Karpas-422 (cell line): ENCODE measurements around the gene GRAMD2B. TPM values are rescaled to one million over a fixed set of nuclear protein-coding genes. Genes with fewer than 3 reads are reported as not detected.

Experiments
- DNase-seq: peaks from one replicate; pipeline ENCODE4 v3.0.0-alpha.2; 2015
- H2AFZ ChIP-seq: fragments of 200-600 bp; sonication (generic); 2 replicates; pipeline ENCODE4 v1.6.1; 2014; ENCODE audit warnings: antibody characterized with exemption, low read length, mixed read lengths
- H3K27ac ChIP-seq: fragments of 200-600 bp; sonication (generic); 2 replicates; pipeline ENCODE4 v1.5.1; 2014; ENCODE audit warnings: mild to moderate bottlenecking, low read length, moderate library complexity
- H3K27me3 ChIP-seq: fragments of 200-600 bp; sonication (generic); 2 replicates; pipeline ENCODE4 v1.6.1; 2014; ENCODE audit warnings: low read length, mixed read lengths
- H3K36me3 ChIP-seq: fragments of 200-600 bp; sonication (generic); 2 replicates; pipeline ENCODE4 v1.6.1; 2014; ENCODE audit warnings: low read length, mixed read lengths; ENCODE audit not compliant: insufficient read depth
- H3K4me1 ChIP-seq: fragments of 200-600 bp; sonication (generic); 2 replicates; pipeline ENCODE4 v1.6.1; 2014; ENCODE audit warnings: mild to moderate bottlenecking, low read length, mixed read lengths
- H3K4me2 ChIP-seq: fragments of 200-600 bp; sonication (generic); 2 replicates; pipeline ENCODE4 v1.6.1; 2014; ENCODE audit warnings: low read length, low read depth, mild to moderate bottlenecking; ENCODE audit not compliant: poor library complexity, severe bottlenecking
- H3K4me3 ChIP-seq: fragments of 200-600 bp; sonication (generic); 2 replicates; pipeline ENCODE4 v1.5.1; 2014; ENCODE audit warnings: mild to moderate bottlenecking, antibody characterized with exemption, low read length, mixed read lengths
- H3K79me2 ChIP-seq: fragments of 200-600 bp; sonication (generic); 2 replicates; pipeline ENCODE4 v1.6.1; 2014; ENCODE audit warnings: mild to moderate bottlenecking, low read length, mixed read lengths
- H3K9ac ChIP-seq: fragments of 200-600 bp; sonication (generic); 2 replicates; pipeline ENCODE4 v1.6.0; 2014; ENCODE audit warnings: low read length
- H3K9me2 ChIP-seq: fragments of 200-600 bp; sonication (generic), shearing (Covaris generic); replicated peaks from 2 replicates; pipeline ENCODE4 v1.6.0; 2014; ENCODE audit warnings: mild to moderate bottlenecking, low read length, moderate library complexity; ENCODE audit not compliant: insufficient read depth
- H3K9me3 ChIP-seq: fragments of 300-700, 200-600 bp; sonication (generic); 2 replicates; pipeline ENCODE4 v1.6.1; 2014; ENCODE audit warnings: low read length, mixed read lengths
- H4K20me1 ChIP-seq: fragments of 200-600 bp; sonication (generic); 2 replicates; pipeline ENCODE4 v1.6.1; 2014; ENCODE audit warnings: mild to moderate bottlenecking, antibody characterized with exemption, low read length, low read depth; ENCODE audit not compliant: insufficient read depth
- total RNA-seq: library from RNA; depleted of rRNA; stranded (reverse); fragments of >200 nt; shearing (Covaris generic); gene quantifications from 2 replicates; pipeline ENCODE4 v1.2.3, GENCODE V29; 2014; ENCODE audit warnings: low replicate concordance

GRAMD2B gene
- total RNA-seq, 1 experiment from 2014 or later = 4.5 TPM

GRCh38 chr5:126398791-126399190 lies 24.4 kb upstream of the GRAMD2B start:
- no peak overlapping the region for H3K9ac ChIP-seq
- DNase-seq = no peak
- H3K27ac ChIP-seq = no peak overlapping the region
- H3K9me3 ChIP-seq = peaks cover 8% of the 10 kb centered on the region; the same call in 1 of the 2 replicates
- H3K4me3 ChIP-seq = no peak overlapping the region
- H3K79me2 ChIP-seq = no peaks in the 10 kb centered on the region
- no peak overlapping the region for H3K4me2 ChIP-seq
- no peaks in the 10 kb centered on the region for H3K4me1 ChIP-seq
- no peaks in the 10 kb centered on the region for H3K9me2 ChIP-seq
- no peaks in the 10 kb centered on the region for H4K20me1 ChIP-seq
- H3K27me3 ChIP-seq = no peaks in the 10 kb centered on the region
- H2AFZ ChIP-seq = no peak overlapping the region
- H3K36me3 ChIP-seq = no peaks in the 10 kb centered on the region

- no peaks in the 10 kb centered on the region for H3K4me1 ChIP-seq
- H2AFZ ChIP-seq = no peak overlapping the region
- no peak overlapping the region for H3K27ac ChIP-seq
- H3K27me3 ChIP-seq = no peaks in the 10 kb centered on the region
- peaks cover 8% of the 10 kb centered on the region; the same call in 1 of the 2 replicates for H3K9me3 ChIP-seq
- H3K79me2 ChIP-seq = no peaks in the 10 kb centered on the region
- H3K4me3 ChIP-seq = no peak overlapping the region
- H3K9me2 ChIP-seq = no peaks in the 10 kb centered on the region
- H3K9ac ChIP-seq = no peak overlapping the region
- no peak for DNase-seq
- no peaks in the 10 kb centered on the region for H3K36me3 ChIP-seq
- no peak overlapping the region for H3K4me2 ChIP-seq
- H4K20me1 ChIP-seq = no peaks in the 10 kb centered on the region
These were observed 22.5 kb upstream of the GRAMD2B start for GRCh38 chr5:126400621-126401251.

- no peaks in the 10 kb centered on the region for H3K9me2 ChIP-seq
- no peaks in the 10 kb centered on the region for H3K4me1 ChIP-seq
- H3K9ac ChIP-seq = no peak overlapping the region
- no peak overlapping the region for H2AFZ ChIP-seq
- no peak for DNase-seq
- no peak overlapping the region for H3K27ac ChIP-seq
- H4K20me1 ChIP-seq = no peaks in the 10 kb centered on the region
- H3K27me3 ChIP-seq = no peaks in the 10 kb centered on the region
- no peak overlapping the region for H3K4me3 ChIP-seq
- peaks cover 8% of the 10 kb centered on the region; the same call in 1 of the 2 replicates for H3K9me3 ChIP-seq
- H3K79me2 ChIP-seq = no peaks in the 10 kb centered on the region
- H3K36me3 ChIP-seq = no peaks in the 10 kb centered on the region
- H3K4me2 ChIP-seq = no peak overlapping the region
These were observed 20.3 kb upstream of the GRAMD2B start for GRCh38 chr5:126402621-126403555.

GRCh38 chr5:126403876-126404275 lies 19.3 kb upstream of the GRAMD2B start:
- no peaks in the 10 kb centered on the region for H3K4me1 ChIP-seq
- H3K4me2 ChIP-seq = no peak overlapping the region
- H3K36me3 ChIP-seq = no peaks in the 10 kb centered on the region
- no peak overlapping the region for H2AFZ ChIP-seq
- H3K9me3 ChIP-seq = peaks cover 8% of the 10 kb centered on the region; the same call in 1 of the 2 replicates
- H3K9ac ChIP-seq = no peak overlapping the region
- H3K27ac ChIP-seq = no peak overlapping the region
- H3K27me3 ChIP-seq = no peaks in the 10 kb centered on the region
- H3K9me2 ChIP-seq = no peaks in the 10 kb centered on the region
- H4K20me1 ChIP-seq = no peaks in the 10 kb centered on the region
- H3K79me2 ChIP-seq = no peaks in the 10 kb centered on the region
- DNase-seq = no peak
- no peak overlapping the region for H3K4me3 ChIP-seq

GRCh38 chr5:126410623-126411022 lies 12.6 kb upstream of the GRAMD2B start:
- no peak overlapping the region for H3K9ac ChIP-seq
- no peaks in the 10 kb centered on the region for H3K4me1 ChIP-seq
- H2AFZ ChIP-seq = no peak overlapping the region
- H3K4me2 ChIP-seq = no peak overlapping the region
- H3K4me3 ChIP-seq = no peak overlapping the region
- DNase-seq = no peak
- no peak overlapping the region for H3K27ac ChIP-seq
- H3K27me3 ChIP-seq = no peaks in the 10 kb centered on the region
- H3K9me2 ChIP-seq = no peaks in the 10 kb centered on the region
- no peaks in the 10 kb centered on the region for H3K36me3 ChIP-seq
- no peaks in the 10 kb centered on the region for H3K9me3 ChIP-seq
- no peaks in the 10 kb centered on the region for H3K79me2 ChIP-seq
- no peaks in the 10 kb centered on the region for H4K20me1 ChIP-seq

- H3K79me2 ChIP-seq = no peaks in the 10 kb centered on the region
- DNase-seq = no peak
- H3K4me3 ChIP-seq = no peak overlapping the region
- H3K27ac ChIP-seq = no peak overlapping the region
- H3K4me1 ChIP-seq = no peaks in the 10 kb centered on the region
- no peaks in the 10 kb centered on the region for H4K20me1 ChIP-seq
- no peak overlapping the region for H3K9ac ChIP-seq
- H3K27me3 ChIP-seq = no peaks in the 10 kb centered on the region
- H3K4me2 ChIP-seq = no peak overlapping the region
- no peak overlapping the region for H2AFZ ChIP-seq
- no peaks in the 10 kb centered on the region for H3K9me2 ChIP-seq
- no peaks in the 10 kb centered on the region for H3K9me3 ChIP-seq
- no peaks in the 10 kb centered on the region for H3K36me3 ChIP-seq
These were observed 9.4 kb upstream of the GRAMD2B start for GRCh38 chr5:126413856-126414255.

- H3K9me3 ChIP-seq = no peaks in the 10 kb centered on the region
- H3K4me3 ChIP-seq = no peak overlapping the region
- H3K9me2 ChIP-seq = no peaks in the 10 kb centered on the region
- DNase-seq = no peak
- H3K79me2 ChIP-seq = no peaks in the 10 kb centered on the region
- H2AFZ ChIP-seq = no peak overlapping the region
- H3K4me1 ChIP-seq = no peaks in the 10 kb centered on the region
- no peaks in the 10 kb centered on the region for H4K20me1 ChIP-seq
- no peak overlapping the region for H3K27ac ChIP-seq
- no peak overlapping the region for H3K9ac ChIP-seq
- H3K4me2 ChIP-seq = no peak overlapping the region
- H3K27me3 ChIP-seq = no peaks in the 10 kb centered on the region
- no peaks in the 10 kb centered on the region for H3K36me3 ChIP-seq
These were observed 8.2 kb upstream of the GRAMD2B start for GRCh38 chr5:126414874-126415502.

GRCh38 chr5:126415789-126416188 lies 7.4 kb upstream of the GRAMD2B start:
- H3K9me2 ChIP-seq = no peaks in the 10 kb centered on the region
- H3K79me2 ChIP-seq = no peaks in the 10 kb centered on the region
- no peaks in the 10 kb centered on the region for H3K9me3 ChIP-seq
- H3K27me3 ChIP-seq = no peaks in the 10 kb centered on the region
- H3K4me2 ChIP-seq = no peak overlapping the region
- no peak overlapping the region for H3K4me3 ChIP-seq
- DNase-seq = no peak
- H3K4me1 ChIP-seq = no peaks in the 10 kb centered on the region
- no peak overlapping the region for H3K27ac ChIP-seq
- no peaks in the 10 kb centered on the region for H3K36me3 ChIP-seq
- no peaks in the 10 kb centered on the region for H4K20me1 ChIP-seq
- H3K9ac ChIP-seq = no peak overlapping the region
- no peak overlapping the region for H2AFZ ChIP-seq
